Measurements from ENCODE around the gene MDK. TPM values are rescaled to one million over a fixed set of nuclear protein-coding genes. Genes with fewer than 3 reads are reported as not detected.
"Not testable (repeated sequence)": the region's sequence is repeated elsewhere in the genome, so short reads cannot be mapped to it uniquely, and the experiment has no call there.

Gene MDK
- total RNA-seq, 1 experiment from 2014 or later, result 399 TPM

- Histone ChIP-seq H3K9me2 (ENCODE audit: insufficient read depth) (no peaks in the 10 kb centered on the region), H3K9me3 (ENCODE audit: insufficient read depth, low read depth) (no peaks in the 10 kb centered on the region), H3K4me2 (no peak overlapping the region), H2AFZ (no peak overlapping the region), H3K36me3 (ENCODE audit: low read depth) (no peaks in the 10 kb centered on the region), H3F3A (ENCODE audit: insufficient read depth, low read depth) (peaks cover 46% of the 10 kb centered on the region), H3K27me3 (ENCODE audit: insufficient read depth, low read depth) (no peaks in the 10 kb centered on the region), H3K4me1 (replicated peaks; ENCODE audit: insufficient read depth) (peaks cover 12% of the 10 kb centered on the region; the same call in 1 of the 2 replicates), H3K79me2 (ENCODE audit: low read depth) (no peaks in the 10 kb centered on the region), H3K27ac (no peak overlapping the region), H3K4me3 (no peak overlapping the region), H4K20me1 (ENCODE audit: insufficient read depth) (no peaks in the 10 kb centered on the region)
- BruUV-seq (replicated peaks), result no TSS peak
- DNase-seq, result no peak
- CTCF ChIA-PET, result interaction anchor here (0.5 to 0.6 kb wide), 2 partner anchors 20 to 296 kb away, joined by 3 read pairs; no protein-coding TSS in a partner anchor
- POLR2A ChIA-PET (ENCODE audit: unreplicated experiment), result no interaction called here
- no peak for TF ChIP-seq EZH2 (IDR thresholded peaks at IDR 0.05; ENCODE audit: low read depth)
- TF ChIP-seq, protein P1, sequence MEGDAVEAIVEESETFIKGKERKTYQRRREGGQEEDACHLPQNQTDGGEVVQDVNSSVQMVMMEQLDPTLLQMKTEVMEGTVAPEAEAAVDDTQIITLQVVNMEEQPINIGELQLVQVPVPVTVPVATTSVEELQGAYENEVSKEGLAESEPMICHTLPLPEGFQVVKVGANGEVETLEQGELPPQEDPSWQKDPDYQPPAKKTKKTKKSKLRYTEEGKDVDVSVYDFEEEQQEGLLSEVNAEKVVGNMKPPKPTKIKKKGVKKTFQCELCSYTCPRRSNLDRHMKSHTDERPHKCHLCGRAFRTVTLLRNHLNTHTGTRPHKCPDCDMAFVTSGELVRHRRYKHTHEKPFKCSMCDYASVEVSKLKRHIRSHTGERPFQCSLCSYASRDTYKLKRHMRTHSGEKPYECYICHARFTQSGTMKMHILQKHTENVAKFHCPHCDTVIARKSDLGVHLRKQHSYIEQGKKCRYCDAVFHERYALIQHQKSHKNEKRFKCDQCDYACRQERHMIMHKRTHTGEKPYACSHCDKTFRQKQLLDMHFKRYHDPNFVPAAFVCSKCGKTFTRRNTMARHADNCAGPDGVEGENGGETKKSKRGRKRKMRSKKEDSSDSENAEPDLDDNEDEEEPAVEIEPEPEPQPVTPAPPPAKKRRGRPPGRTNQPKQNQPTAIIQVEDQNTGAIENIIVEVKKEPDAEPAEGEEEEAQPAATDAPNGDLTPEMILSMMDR (conservative IDR thresholded peaks at IDR 0.05), result no peak
- intact Hi-C loops (cut with micrococcal nuclease; ENCODE audit: unreplicated experiment), result no loop called here
These were observed 3.2 kb upstream of the MDK start for GRCh38 chr11:46378296-46378695.

DNA sequence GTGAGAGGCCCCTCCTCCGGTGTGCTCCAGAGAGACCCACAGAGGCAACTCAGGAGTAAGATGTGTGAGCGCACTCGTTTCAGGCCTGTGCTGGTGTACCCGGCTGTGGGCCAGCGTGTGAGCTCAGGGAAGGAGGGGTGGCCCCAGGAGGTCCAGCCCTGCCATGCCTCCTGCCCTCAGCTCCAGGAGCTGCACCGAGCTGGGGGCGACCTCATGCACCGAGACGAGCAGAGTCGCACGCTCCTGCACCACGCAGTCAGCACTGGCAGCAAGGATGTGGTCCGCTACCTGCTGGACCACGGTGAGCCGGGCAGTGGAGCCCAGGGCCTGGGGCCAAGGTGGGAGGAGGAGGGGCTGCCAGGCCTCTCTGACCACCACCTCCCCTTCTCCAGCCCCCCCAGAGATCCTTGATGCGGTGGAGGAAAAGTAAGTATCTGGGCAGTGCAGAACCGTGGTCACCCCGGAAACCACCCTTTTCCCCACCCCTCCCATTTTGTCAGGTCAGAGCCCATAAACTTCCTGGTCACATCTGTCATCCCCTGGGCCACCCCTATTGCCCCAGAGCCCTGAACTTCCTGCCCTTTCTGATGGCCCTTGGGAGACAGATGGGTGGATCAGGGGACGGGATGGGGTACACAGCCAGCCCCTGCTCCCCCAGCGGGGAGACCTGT lies 2.5 kb upstream of the MDK start:
- Histone ChIP-seq H2AFZ (no peak overlapping the region), H4K20me1 (ENCODE audit: insufficient read depth) (no peaks in the 10 kb centered on the region), H3K4me3 (no peak overlapping the region), H3K36me3 (ENCODE audit: low read depth) (no peaks in the 10 kb centered on the region), H3K9me2 (ENCODE audit: insufficient read depth) (no peaks in the 10 kb centered on the region), H3K4me2 (no peak overlapping the region), H3K27ac (no peak overlapping the region), H3K9me3 (ENCODE audit: insufficient read depth, low read depth) (no peaks in the 10 kb centered on the region), H3K79me2 (ENCODE audit: low read depth) (no peaks in the 10 kb centered on the region), H3K27me3 (ENCODE audit: insufficient read depth, low read depth) (no peaks in the 10 kb centered on the region), H3F3A (ENCODE audit: insufficient read depth, low read depth) (peaks cover 47% of the 10 kb centered on the region), H3K4me1 (replicated peaks; ENCODE audit: insufficient read depth) (peaks cover 18% of the 10 kb centered on the region)
- no TSS peak for BruUV-seq (replicated peaks)
- CTCF ChIA-PET, result interaction anchor here (0.5 to 0.6 kb wide), 2 partner anchors 20 to 296 kb away, joined by 3 read pairs; no protein-coding TSS in a partner anchor
- POLR2A ChIA-PET (ENCODE audit: unreplicated experiment), result no interaction called here
- intact Hi-C loops (cut with micrococcal nuclease; ENCODE audit: unreplicated experiment), result no loop called here
- DNase-seq, result no peak
- no peak for TF ChIP-seq EZH2 (IDR thresholded peaks at IDR 0.05; ENCODE audit: low read depth)
- TF ChIP-seq, protein P1 (conservative IDR thresholded peaks at IDR 0.05), result no peak

DNA sequence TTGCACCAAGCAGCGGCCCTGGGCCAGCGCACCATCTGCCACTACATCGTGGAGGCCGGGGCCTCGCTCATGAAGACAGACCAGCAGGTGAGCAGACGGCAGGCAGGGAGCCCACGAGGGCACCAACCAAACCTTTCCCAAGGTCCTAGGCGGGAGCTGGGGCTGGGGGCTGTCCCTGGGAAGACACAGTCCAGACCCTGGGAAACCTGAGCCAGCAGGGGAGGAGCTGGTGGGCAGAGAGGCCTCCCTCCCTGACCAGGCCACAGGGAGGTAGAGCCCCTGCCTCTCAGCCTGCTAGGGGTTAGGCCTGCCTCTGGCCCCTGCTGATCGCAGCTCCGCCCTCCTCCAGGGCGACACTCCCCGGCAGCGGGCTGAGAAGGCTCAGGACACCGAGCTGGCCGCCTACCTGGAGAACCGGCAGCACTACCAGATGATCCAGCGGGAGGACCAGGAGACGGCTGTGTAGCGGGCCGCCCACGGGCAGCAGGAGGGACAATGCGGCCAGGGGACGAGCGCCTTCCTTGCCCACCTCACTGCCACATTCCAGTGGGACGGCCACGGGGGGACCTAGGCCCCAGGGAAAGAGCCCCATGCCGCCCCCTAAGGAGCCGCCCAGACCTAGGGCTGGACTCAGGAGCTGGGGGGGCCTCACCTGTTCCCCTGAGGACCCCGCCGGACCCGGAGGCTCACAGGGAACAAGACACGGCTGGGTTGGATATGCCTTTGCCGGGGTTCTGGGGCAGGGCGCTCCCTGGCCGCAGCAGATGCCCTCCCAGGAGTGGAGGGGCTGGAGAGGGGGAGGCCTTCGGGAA lies 1.8 kb upstream of the MDK start:
- H2AFZ ChIP-seq; H3K4me2 ChIP-seq; H4K20me1 ChIP-seq (ENCODE audit: insufficient read depth); H3K9me2 ChIP-seq (ENCODE audit: insufficient read depth); H3K79me2 ChIP-seq (ENCODE audit: low read depth); H3K4me3 ChIP-seq; CTCF ChIA-PET; H3K36me3 ChIP-seq (ENCODE audit: low read depth); H3K9me3 ChIP-seq (ENCODE audit: insufficient read depth, low read depth); BruUV-seq (replicated peaks); H3K27ac ChIP-seq; H3K27me3 ChIP-seq (ENCODE audit: insufficient read depth, low read depth): not testable (repeated sequence)
- DNase-seq, result peak in 1 of 2 experiments; percentile 65
- POLR2A ChIA-PET (ENCODE audit: unreplicated experiment), result interaction anchor here (0.5 kb wide), 1 partner anchor 46 kb away, joined by 3 read pairs; no protein-coding TSS in a partner anchor
- intact Hi-C loops (cut with micrococcal nuclease; ENCODE audit: unreplicated experiment), result loop anchor here (5.0 kb wide), 3 partner anchors 137 to 978 kb away; partner anchors contain the start of genes ATG13 and HARBI1
- Histone ChIP-seq H3K4me1 (replicated peaks; ENCODE audit: insufficient read depth) (peaks cover 21% of the 10 kb centered on the region), H3F3A (ENCODE audit: insufficient read depth, low read depth) (peaks cover 47% of the 10 kb centered on the region)
